ENCODE measurements around the gene EPHB1. TPM values are rescaled to one million over a fixed set of nuclear protein-coding genes. Genes with fewer than 3 reads are reported as not detected.

The EPHB1 gene
- total RNA-seq: 1 to 10 TPM; 1.2 to 1.3 TPM

DNA sequence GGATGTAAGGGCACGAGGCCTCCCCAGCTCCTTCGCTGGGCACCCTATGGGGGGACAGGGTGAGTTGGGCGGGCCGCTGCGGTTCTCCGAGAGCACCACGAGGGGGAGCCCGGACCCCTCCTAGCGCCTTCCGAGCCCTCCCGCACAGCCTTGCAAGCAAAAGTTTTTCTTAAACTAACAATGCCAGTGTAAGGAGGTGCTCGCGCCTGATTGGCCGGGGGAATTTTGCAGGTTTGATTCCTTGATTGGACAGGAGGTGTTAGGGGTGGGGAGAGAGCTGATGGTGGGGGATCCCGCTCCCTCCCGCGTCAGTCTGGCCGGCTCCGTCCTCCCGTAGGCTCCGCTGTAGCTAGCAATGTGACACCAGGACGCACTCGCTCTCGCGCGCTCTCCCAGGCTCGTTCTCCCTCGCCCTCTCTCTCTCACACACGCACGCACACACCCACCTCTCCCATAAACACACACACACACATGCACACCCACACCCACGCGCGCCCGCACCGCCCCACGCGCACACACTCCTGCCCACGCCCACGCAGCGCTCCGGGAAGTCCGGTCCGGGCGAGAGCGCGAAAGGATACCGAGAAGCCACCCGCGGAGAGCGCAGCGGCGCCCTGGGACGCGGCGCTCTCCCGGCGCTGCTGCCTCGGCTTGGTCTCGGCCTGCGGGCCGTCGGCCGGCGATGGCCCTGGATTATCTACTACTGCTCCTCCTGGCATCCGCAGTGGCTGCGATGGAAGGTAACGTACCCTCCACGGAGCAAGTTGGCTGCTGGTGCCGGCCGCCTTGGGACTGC, at the start of gene EPHB1:
Gene EPHB1 (plus strand): TSS at position 311 of the 796 bp plus-strand sequence.
- H3K9me3 Mint-ChIP-seq: no peaks in the 10 kb centered on the region
- H3K36me3 Mint-ChIP-seq (ENCODE audit: low read depth): no peaks in the 10 kb centered on the region
- peaks cover 10% of the 10 kb centered on the region for H3K4me1 Mint-ChIP-seq
- ATAC-seq (replicated peaks): peak; percentile 79
- H3K27me3 Mint-ChIP-seq: peaks cover 42% of the 10 kb centered on the region
- peak within 1 kb of the TSS; percentile 81 for H3K4me3 Mint-ChIP-seq
- H3K27ac Mint-ChIP-seq: no peak within 1 kb of the TSS

DNA sequence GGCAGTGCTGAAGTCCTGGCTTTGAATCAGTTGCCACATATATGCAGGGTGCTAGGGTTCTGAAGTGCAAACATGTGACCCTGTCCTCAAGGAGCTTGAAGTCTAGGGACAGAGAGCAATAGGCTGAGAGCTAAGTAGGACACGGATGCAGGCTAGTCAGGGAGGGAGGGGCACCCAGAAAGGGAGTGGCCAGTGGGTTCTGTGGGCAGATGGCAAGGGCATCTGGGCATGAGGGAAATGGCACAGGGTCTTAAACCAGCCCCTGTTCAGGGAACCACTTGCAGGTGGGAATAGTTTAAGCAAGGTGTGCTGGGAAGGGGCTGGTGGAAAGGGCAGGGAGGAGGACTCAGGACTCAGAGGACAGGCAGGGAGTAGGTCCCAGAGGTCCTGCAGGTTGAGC, 46.4 kb upstream of the EPHB1 start:
- Mint-ChIP-seq H3K4me3 (no peak overlapping the region), H3K27me3 (peaks cover 10% of the 10 kb centered on the region), H3K27ac (no peak overlapping the region), H3K4me1 (no peaks in the 10 kb centered on the region), H3K9me3 (no peaks in the 10 kb centered on the region), H3K36me3 (ENCODE audit: low read depth) (no peaks in the 10 kb centered on the region)
- ATAC-seq (replicated peaks): no peak

DNA sequence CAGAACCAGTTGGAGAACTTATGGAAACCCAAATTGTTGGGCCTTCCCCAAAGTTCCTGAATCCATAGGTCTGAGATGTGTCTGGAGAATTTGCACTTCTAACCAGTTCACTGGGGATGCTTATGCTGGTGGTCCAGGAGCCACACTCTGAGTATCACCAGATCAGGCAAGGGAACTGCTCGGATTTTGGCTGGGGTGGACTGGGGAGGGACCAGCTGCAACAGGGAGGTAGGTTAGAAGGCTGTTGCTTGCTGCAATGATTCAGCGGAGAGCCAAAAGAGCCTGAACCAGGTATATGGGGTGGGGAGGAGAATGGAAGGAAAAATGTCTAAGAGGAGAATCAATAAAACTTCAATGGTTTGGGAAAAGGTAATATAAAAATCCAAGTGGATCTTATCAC, 45.9 kb upstream of the EPHB1 start:
- Mint-ChIP-seq H3K27ac (no peak overlapping the region), H3K4me1 (no peaks in the 10 kb centered on the region), H3K4me3 (no peak overlapping the region), H3K36me3 (ENCODE audit: low read depth) (no peaks in the 10 kb centered on the region), H3K27me3 (peaks cover 10% of the 10 kb centered on the region), H3K9me3 (no peaks in the 10 kb centered on the region)
- no peak for ATAC-seq (replicated peaks)

DNA sequence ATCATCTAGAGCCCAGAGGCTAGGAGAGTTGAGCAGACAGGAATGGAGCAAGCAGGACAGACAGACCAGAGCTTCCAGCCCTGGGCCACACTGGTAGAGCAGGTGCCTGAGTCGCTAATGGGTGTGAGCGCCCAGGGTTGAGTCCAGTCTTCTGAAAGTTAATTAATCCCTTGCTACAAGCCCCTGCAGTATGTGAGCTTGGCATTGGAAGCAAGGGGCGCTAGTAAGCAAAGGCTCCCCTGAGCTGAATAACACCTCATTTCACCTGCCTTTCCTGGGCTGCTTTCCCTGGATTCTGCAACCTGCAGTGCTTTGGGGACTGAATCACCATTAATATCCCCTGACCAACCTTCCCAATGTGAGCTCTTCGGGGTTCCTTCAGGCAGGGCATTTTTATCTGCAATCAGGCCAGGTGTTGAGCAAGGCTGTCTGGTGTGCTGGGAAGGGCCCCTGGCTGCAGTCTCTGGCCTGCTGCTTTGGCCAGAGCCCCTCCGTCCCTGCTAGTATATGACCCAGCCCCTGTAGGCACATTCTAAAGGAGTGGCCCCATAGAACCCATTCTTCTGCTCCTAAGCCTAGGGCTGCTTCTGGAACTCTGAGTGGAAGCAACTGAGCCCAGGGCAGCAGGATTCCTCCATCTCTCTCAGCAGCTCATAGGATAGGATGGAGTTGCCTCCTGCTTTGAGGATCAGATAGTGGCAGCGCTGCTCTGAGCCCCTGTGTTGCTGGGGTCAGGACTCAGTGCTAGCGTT, 45.1 kb upstream of the EPHB1 start:
- Mint-ChIP-seq H3K9me3 (no peaks in the 10 kb centered on the region), H3K4me3 (no peak overlapping the region), H3K36me3 (ENCODE audit: low read depth) (no peaks in the 10 kb centered on the region), H3K4me1 (no peaks in the 10 kb centered on the region), H3K27me3 (peaks cover 10% of the 10 kb centered on the region), H3K27ac (no peak overlapping the region)
- no peak for ATAC-seq (replicated peaks)

DNA sequence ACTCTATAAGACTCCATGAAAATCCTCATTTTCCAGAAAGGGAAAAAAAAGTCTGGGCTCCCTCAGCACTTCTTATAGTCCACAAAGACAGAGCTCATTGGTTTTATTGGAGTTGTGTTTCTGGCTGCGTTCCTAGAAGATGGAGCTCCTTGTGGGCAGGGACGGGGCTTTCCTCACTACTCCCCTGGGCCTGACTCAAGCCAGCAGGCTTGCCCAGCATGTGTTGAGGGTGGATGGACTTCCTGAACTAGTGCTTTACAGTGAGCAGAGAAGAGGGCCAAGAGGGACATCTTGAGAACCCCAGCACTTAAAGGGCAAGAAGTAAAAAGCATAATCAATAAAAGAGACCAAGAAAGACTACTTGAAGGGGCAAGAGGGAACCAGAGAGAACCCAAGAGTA, 43.2 kb upstream of the EPHB1 start:
- H3K27ac Mint-ChIP-seq: no peak overlapping the region
- no peaks in the 10 kb centered on the region for H3K4me1 Mint-ChIP-seq
- H3K27me3 Mint-ChIP-seq: peaks cover 10% of the 10 kb centered on the region
- H3K36me3 Mint-ChIP-seq (ENCODE audit: low read depth): no peaks in the 10 kb centered on the region
- no peaks in the 10 kb centered on the region for H3K9me3 Mint-ChIP-seq
- no peak for ATAC-seq (replicated peaks)
- no peak overlapping the region for H3K4me3 Mint-ChIP-seq

DNA sequence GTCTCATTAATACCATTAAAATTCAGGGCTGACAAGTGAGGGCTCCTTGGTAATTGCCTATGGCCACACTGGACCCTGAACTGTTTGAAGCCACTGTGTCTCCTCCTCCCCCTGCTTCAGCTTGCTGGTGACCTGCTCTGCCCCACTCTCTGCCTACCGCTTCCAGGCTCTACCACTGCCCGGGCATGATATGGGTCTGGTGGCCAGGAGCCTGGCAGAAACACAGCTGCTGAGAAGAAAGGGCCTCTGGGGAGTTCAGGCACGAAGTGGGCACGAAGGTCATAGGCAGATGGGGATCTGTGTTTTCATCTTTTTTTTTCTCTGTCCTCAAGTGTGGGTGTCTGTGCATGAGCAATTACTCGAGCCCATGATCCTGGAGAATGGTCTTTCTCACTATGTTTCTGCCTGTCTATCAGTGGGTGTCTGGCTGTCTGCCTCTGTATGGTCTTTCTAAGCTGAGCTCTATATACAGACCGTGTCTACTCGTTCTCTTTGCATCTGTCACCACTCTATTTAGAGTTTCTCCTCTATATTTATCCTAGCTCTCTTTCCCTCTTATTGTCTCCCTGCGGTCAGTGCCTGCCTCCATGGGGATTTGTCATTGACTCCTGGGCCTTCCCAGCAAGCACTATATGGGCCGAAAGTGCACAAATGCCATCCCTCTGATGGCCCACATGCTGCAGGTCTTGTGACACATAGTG, 42.1 kb upstream of the EPHB1 start:
- no peak for ATAC-seq (replicated peaks)
- Mint-ChIP-seq H3K27ac (no peak overlapping the region), H3K4me3 (no peak overlapping the region), H3K9me3 (no peaks in the 10 kb centered on the region), H3K36me3 (ENCODE audit: low read depth) (no peaks in the 10 kb centered on the region), H3K27me3 (peaks cover 15% of the 10 kb centered on the region), H3K4me1 (no peaks in the 10 kb centered on the region)

DNA sequence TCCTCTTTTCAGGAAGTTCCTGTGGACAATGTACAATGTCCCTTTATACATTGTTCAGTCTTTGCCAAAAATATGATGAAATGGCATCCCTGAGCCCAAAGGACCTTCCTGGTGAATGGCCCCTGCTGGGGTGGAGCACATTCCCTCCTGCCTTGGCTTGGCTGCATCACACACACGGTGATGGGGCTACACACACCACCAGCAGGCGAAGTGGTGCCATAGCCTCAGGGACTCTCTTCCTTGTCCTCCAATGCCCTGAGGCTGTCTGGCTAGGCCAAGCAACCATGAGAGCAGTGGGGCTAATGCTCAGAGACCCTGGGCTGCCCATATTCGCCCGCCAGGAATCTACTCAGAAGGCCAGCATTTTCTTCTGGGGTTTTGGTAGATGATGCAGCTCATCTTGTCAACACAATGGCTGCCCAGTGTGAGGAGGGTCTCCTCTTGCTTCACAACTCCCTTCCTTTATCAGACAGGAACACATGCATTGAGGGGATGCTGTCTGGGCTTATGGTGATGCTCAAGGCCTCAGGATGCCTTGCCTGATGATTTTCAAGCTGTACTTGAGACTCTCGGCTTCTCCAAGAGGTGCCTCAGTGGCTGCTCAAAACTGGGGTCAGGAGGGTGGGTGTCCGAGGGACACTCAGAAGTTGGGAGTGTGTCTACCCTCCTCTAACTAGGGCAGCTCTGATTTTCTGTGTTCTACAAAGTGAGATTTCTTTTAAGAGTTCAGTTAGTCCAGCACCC, 40.9 kb upstream of the EPHB1 start:
- Mint-ChIP-seq H3K27ac (no peak overlapping the region), H3K4me3 (no peak overlapping the region), H3K4me1 (no peaks in the 10 kb centered on the region), H3K36me3 (ENCODE audit: low read depth) (no peaks in the 10 kb centered on the region), H3K27me3 (peaks cover 14% of the 10 kb centered on the region), H3K9me3 (no peaks in the 10 kb centered on the region)
- ATAC-seq (replicated peaks): no peak

DNA sequence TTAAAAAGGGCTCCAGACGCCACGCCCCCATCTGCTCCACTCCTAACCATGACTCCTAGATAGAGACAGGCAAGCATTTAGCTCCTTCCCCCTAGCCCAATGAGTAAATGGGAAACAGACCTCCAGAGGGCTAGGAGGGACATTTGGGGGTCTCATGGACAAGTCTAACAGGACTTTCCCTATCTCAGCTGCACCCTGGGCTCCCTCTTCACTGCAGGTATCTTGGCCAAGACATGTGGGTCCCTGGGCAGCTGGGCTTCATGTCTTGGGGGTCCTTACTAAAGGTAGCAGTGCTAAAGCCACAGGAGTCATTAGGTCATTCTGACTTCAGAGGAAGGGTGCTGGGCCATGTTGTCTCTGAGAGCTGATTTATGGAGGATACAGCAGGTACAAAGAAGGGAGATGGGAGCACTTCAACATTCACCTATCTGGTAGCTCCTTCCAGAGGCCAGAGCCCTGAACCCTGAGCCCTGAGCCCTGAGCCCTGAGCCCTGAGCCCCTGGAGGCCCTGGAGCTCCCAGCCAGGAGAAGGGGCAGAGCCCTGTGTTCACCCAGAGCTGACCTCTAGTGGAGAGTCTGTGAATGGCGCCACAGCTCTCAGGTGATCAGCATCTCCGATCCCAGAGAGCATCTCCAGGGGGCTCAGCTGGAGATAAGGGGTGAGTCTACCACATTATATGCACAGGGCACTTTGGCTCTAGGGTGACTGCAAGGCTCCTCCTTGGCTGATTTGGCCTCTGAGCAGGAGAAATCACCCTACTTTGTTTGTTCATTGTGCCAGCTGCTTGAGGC, 40.1 kb upstream of the EPHB1 start:
- Mint-ChIP-seq H3K36me3 (ENCODE audit: low read depth) (no peaks in the 10 kb centered on the region), H3K4me1 (no peaks in the 10 kb centered on the region), H3K9me3 (no peaks in the 10 kb centered on the region), H3K4me3 (no peak overlapping the region), H3K27me3 (peaks cover 11% of the 10 kb centered on the region), H3K27ac (no peak overlapping the region)
- ATAC-seq (replicated peaks): peak; percentile 34

DNA sequence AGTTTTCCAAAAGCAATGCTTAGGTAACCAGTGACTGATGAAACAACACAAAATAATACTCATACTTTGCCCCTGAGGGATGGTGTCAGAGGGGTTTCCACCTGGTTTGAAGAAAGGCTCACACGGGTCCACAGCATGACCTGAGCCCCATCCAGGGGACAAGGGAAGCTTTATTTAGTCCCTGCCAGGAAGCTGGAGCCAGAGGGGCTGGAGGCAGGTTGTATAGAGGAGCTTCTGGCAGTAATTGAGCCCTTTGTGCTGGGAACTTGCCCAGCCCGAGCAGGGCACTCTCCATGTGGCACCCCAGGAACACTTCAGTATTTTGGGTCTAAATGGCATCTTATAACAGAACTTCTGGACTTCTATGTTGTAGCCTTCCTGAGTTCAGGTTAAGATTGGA, 39.2 kb upstream of the EPHB1 start:
- Mint-ChIP-seq H3K4me1 (no peaks in the 10 kb centered on the region), H3K4me3 (no peak overlapping the region), H3K36me3 (ENCODE audit: low read depth) (no peaks in the 10 kb centered on the region), H3K27me3 (peaks cover 11% of the 10 kb centered on the region), H3K9me3 (no peaks in the 10 kb centered on the region), H3K27ac (no peak overlapping the region)
- no peak for ATAC-seq (replicated peaks)

DNA sequence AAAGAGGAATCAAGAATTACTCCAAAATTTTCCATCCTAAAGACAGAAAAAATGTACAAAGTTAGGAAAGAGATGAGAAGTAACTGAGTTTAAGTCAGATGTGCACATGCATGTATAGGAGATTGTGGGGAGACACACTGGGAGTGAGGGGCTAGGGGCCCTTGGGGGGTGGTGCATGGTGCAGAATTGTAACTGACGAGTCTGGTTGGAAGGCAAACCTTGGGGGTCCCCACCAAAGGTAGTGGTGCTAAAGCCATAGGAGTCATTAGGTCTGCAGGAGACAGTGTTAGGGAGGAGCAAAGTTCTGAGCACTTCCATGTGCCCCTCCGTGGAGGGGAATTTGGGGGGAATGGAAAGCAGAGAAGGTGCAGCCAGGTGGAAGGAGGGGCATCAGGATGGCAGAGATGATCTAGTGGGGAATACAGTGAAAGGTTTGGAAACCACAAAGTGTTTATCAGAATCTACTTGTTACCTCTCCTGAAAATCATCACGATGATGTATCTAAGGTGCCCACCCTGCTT, 37.5 kb upstream of the EPHB1 start:
- no peaks in the 10 kb centered on the region for H3K4me1 Mint-ChIP-seq
- ATAC-seq (replicated peaks): no peak
- H3K27ac Mint-ChIP-seq: no peak overlapping the region
- H3K36me3 Mint-ChIP-seq (ENCODE audit: low read depth): no peaks in the 10 kb centered on the region
- H3K9me3 Mint-ChIP-seq: no peaks in the 10 kb centered on the region
- H3K27me3 Mint-ChIP-seq: peaks cover 5% of the 10 kb centered on the region
- no peak overlapping the region for H3K4me3 Mint-ChIP-seq

DNA sequence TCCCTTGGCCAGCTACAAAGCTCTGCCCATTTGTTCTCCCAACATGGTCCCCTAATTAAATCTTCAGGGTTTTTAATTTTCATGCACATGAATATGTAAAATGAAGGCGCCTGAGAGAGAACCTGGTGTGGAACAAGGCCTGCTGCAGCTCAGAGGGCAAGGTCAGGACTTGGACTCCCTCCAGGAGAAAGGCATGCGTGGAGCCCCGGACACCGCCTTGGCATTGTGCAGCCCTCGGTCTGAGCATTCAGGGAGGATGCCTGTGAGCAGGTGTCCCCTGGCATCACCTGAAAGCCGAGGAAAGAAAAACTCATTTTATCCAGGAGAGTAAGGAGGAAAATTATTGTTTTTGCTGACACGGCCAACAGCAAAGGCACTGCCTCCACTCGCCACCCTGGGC, 33.8 kb upstream of the EPHB1 start:
- Mint-ChIP-seq H3K4me1 (no peaks in the 10 kb centered on the region), H3K4me3 (no peak overlapping the region), H3K27ac (no peak overlapping the region), H3K9me3 (no peaks in the 10 kb centered on the region), H3K36me3 (ENCODE audit: low read depth) (no peaks in the 10 kb centered on the region), H3K27me3 (peaks cover 11% of the 10 kb centered on the region)
- no peak for ATAC-seq (replicated peaks)

DNA sequence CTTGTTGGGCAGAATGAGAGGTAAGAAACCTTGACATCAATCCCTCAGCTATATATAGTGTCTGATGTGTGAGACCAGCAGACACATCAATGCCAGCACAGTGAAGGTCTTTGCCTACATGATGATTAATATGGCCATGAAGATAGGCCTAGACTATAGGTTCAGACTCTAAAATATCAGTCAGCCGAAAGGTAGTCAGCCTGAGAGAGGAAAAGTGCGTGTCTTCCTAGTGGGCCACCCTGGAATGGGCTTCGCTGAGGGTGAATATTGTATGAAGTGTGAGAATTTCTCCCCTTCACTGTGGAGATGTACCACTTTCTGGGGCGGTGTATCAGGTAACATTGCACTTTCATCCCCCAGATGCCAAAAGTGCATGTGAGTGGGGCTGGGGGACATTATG, 33.0 kb upstream of the EPHB1 start:
- ATAC-seq (replicated peaks): no peak
- H3K9me3 Mint-ChIP-seq: no peaks in the 10 kb centered on the region

DNA sequence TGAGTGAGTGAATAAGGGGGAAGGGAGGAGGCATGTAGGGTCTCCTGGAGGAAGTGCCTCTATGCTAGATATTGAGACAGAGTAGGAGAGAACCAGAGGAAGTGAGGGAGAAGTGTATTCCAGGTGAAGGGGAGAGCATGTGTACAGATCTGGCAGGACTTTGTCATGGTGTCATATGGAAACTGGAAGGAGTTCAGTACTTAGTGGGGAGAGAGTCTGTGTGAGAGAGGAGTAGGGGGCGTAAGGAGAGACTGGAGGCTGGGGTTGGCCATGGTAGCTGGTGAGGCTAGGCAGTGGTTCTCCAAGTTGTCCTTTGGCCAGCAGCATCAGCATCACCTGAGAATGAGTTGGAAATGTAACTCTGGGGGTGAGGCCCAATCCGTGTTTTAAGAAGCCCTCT, 29.6 kb upstream of the EPHB1 start:
- Mint-ChIP-seq H3K27ac (no peak overlapping the region), H3K27me3 (peaks cover 6% of the 10 kb centered on the region), H3K36me3 (ENCODE audit: low read depth) (no peaks in the 10 kb centered on the region), H3K4me3 (no peak overlapping the region), H3K4me1 (no peaks in the 10 kb centered on the region), H3K9me3 (no peaks in the 10 kb centered on the region)
- no peak for ATAC-seq (replicated peaks)

More for the DNA sequence above, 33.0 kb upstream of the EPHB1 start:
- Mint-ChIP-seq H3K27ac (no peak overlapping the region), H3K27me3 (peaks cover 11% of the 10 kb centered on the region), H3K4me3 (no peak overlapping the region), H3K4me1 (no peaks in the 10 kb centered on the region), H3K36me3 (ENCODE audit: low read depth) (no peaks in the 10 kb centered on the region)
